Measurements from ENCODE around the gene ARHGEF7.

ARHGEF7 gene

GRCh38 chr13:111280681-111281585 is 165.8 kb downstream of the ARHGEF7 start:
- TF ChIP-seq, protein P1, sequence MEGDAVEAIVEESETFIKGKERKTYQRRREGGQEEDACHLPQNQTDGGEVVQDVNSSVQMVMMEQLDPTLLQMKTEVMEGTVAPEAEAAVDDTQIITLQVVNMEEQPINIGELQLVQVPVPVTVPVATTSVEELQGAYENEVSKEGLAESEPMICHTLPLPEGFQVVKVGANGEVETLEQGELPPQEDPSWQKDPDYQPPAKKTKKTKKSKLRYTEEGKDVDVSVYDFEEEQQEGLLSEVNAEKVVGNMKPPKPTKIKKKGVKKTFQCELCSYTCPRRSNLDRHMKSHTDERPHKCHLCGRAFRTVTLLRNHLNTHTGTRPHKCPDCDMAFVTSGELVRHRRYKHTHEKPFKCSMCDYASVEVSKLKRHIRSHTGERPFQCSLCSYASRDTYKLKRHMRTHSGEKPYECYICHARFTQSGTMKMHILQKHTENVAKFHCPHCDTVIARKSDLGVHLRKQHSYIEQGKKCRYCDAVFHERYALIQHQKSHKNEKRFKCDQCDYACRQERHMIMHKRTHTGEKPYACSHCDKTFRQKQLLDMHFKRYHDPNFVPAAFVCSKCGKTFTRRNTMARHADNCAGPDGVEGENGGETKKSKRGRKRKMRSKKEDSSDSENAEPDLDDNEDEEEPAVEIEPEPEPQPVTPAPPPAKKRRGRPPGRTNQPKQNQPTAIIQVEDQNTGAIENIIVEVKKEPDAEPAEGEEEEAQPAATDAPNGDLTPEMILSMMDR (IDR thresholded peaks at IDR 0.05), result no peak

- TF ChIP-seq, protein P1 (IDR thresholded peaks at IDR 0.05), result no peak
Observed at GRCh38 chr13:111281751-111282311, 166.7 kb downstream of the ARHGEF7 start.

DNA sequence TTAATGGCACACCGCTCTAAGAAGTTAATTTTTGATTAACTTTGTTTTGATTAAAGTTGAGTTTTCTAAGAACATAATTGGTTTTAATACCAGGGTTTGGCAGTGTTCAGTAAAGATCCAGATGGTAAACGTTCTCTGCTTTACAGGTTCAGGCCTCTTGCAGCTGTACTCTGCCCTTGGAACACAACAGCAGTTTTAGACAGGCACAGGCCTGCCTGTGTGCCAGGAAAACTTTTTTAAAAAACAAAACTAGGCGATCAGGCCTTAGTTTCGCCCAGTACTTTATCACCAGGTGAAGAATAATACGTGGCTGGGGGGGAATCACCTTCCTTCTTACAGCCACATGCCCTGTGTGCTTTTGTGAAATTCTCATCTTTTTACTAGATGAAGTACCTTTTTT is 167.3 kb downstream of the ARHGEF7 start:
- TF ChIP-seq, protein P1 (IDR thresholded peaks at IDR 0.05), result no peak

DNA sequence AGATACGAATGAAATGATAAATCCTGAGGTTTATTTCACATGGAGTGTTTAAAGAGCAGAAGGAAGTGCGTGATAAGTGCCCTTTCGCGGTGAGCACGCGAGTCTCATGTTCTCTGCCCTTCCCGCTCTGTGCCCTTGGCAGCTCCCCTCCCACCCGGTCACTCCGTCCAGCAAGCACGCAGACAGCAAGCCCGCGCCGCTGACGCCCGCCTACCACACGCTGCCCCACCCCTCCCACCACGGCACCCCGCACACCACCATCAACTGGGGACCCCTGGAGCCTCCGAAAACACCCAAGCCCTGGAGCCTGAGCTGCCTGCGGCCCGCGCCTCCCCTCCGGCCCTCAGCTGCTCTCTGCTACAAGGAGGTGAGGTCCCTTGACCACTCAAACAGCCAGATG is 167.9 kb downstream of the ARHGEF7 start:
- TF ChIP-seq, protein P1 (IDR thresholded peaks at IDR 0.05), result no peak

DNA sequence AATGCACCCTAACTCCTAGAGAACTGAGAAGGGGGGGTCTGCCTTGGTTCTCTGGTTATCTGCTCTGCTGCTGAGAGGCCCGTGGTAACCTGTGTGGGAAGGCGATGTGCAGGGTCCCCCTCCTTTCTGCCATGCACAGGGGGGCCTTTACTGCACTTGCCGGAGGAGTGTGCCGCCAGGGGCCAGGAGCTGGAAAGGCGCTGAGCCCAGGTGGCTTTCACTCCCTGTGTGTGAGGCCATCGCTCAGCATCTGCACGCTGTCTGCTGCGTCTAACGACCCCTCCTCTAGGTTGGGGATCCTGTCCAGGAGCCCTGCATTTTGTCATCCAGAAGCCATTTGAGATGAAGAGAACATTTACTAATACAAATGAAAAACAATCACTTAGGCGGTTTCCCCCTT is 168.3 kb downstream of the ARHGEF7 start:
- TF ChIP-seq, protein P1 (IDR thresholded peaks at IDR 0.05), result no peak

- TF ChIP-seq, protein P1 (IDR thresholded peaks at IDR 0.05), result no peak
Observed at GRCh38 chr13:111283991-111284390, 168.9 kb downstream of the ARHGEF7 start.

GRCh38 chr13:111284565-111284964 is 169.5 kb downstream of the ARHGEF7 start:
- TF ChIP-seq, protein P1 (IDR thresholded peaks at IDR 0.05), result no peak
